GM12878 (cell line): ENCODE measurements around the gene ELL2. TPM values are rescaled to one million over a fixed set of nuclear protein-coding genes. Genes with fewer than 3 reads are reported as not detected.
A peak's percentile ranks its signal among the peaks of the same experiment; 100 is the strongest.

Experiments used
- ATAC-seq: fragments of 200-7000 bp; cut with Tn5 transposase; 3 replicates; pipeline ENCODE4 v1.9.1; 2020; ENCODE audit warnings: mild to moderate bottlenecking, moderate library complexity
- BruUV-seq: library from RNA; stranded (reverse); fragments of 400-500 nt; replicated peaks from 2 replicates; lab custom pipeline; 2021; lab: Mats Ljungman, UMichigan
- CTCF ChIA-PET: fragments of 300-600 bp; sonication (Branson Sonifier 250); formaldehyde crosslinking; extraction: SDS; loops from one replicate; lab custom pipeline; 2021; ENCODE audit warnings: inconsistent platforms; lab: Yijun Ruan, JAX
- POLR2A ChIA-PET: fragments of 350-600 bp; formaldehyde crosslinking; extraction: SDS; loops from one replicate; lab custom pipeline; 2021; ENCODE audit warnings: inconsistent platforms; lab: Charles Lee
- RAD21 ChIA-PET: fragments of 300-600 bp; sonication (Branson Sonifier 250); formaldehyde crosslinking; loops from one replicate; lab custom pipeline; 2023; ENCODE audit warnings: antibody characterized with exemption; ENCODE audit not compliant: unreplicated experiment; lab: Charles Lee
- SMC1A ChIA-PET: fragments of 300-600 bp; sonication (Branson Sonifier 250); formaldehyde crosslinking; loops from one replicate; lab custom pipeline; 2023; ENCODE audit not compliant: unreplicated experiment, uncharacterized antibody; lab: Charles Lee
- DNase-seq: peaks from one replicate; pipeline ENCODE4 v3.0.0-alpha.2; 2011; ENCODE audit warnings: low read depth, low spot score
- FAIRE-seq: peaks from 3 replicates; lab custom pipeline; 2011; peaks lifted over from hg19 to GRCh38; lab: Jason Lieb, UNC
- H2AFZ ChIP-seq: 2 replicates; pipeline ENCODE4 v1.6.0; 2011; ENCODE audit warnings: low read depth, low read length, control low read depth; ENCODE audit not compliant: control insufficient read depth
- H3K27ac ChIP-seq: 2 replicates; pipeline ENCODE4 v1.5.1; 2011; ENCODE audit warnings: control low read depth; ENCODE audit not compliant: control insufficient read depth, insufficient read depth
- H3K27me3 ChIP-seq, 2 experiments: replicated peaks in 1 of 2; 2 replicates each; pipeline versions ENCODE4 v1.6.0 to v1.6.1; 2011; ENCODE audit warnings: low read length in 1 of 2; ENCODE audit not compliant: control insufficient read depth in 2 of 2, insufficient read depth in 2 of 2
- H3K36me3 ChIP-seq, 2 experiments: 2 replicates each; pipeline ENCODE4 v1.5.1; 2011; ENCODE audit warnings: low read length in 1 of 2; ENCODE audit not compliant: control insufficient read depth in 2 of 2, insufficient read depth in 2 of 2
- H3K4me1 ChIP-seq: 2 replicates; pipeline ENCODE4 v1.6.1; 2011; ENCODE audit warnings: mild to moderate bottlenecking, low read length, moderate library complexity, mixed read lengths; ENCODE audit not compliant: control insufficient read depth, insufficient read depth
- H3K4me2 ChIP-seq: 2 replicates; pipeline ENCODE4 v1.6.0; 2011; ENCODE audit warnings: control low read depth; ENCODE audit not compliant: control insufficient read depth, insufficient read depth
- H3K4me3 ChIP-seq: fragments of 200-600 bp; sonication (generic); 2 replicates; pipeline ENCODE4 v1.5.1; 2016
- H3K79me2 ChIP-seq: 2 replicates; pipeline ENCODE4 v1.6.0; 2011; ENCODE audit warnings: low read length; ENCODE audit not compliant: control insufficient read depth, insufficient read depth
- H3K9ac ChIP-seq: 2 replicates; pipeline ENCODE4 v1.8.0; 2011; ENCODE audit warnings: low read length, control low read depth, mixed read lengths; ENCODE audit not compliant: control insufficient read depth, insufficient read depth
- H3K9me3 ChIP-seq: replicated peaks from 3 replicates; pipeline ENCODE4 v1.5.1; 2011; ENCODE audit warnings: mild to moderate bottlenecking, low read length; ENCODE audit not compliant: control insufficient read depth, insufficient read depth
- H4K20me1 ChIP-seq: 2 replicates; pipeline ENCODE4 v1.6.0; 2011; ENCODE audit not compliant: control insufficient read depth, insufficient read depth
- BCL11A ChIP-seq: IDR thresholded peaks from 2 replicates; pipeline ENCODE4 v1.6.1; 2011; ENCODE audit warnings: low read depth, low read length
- IKZF1 ChIP-seq: fragments of 450-650 bp; conservative IDR thresholded peaks from 2 replicates; pipeline ENCODE4 v1.6.1; 2017; ENCODE audit warnings: antibody characterized with exemption, mild to moderate bottlenecking
- IKZF2 ChIP-seq, 2 experiments: fragments of 450-650 bp; IDR thresholded peaks; 2 replicates each; pipeline ENCODE4 v1.6.1; 2017; ENCODE audit warnings: mild to moderate bottlenecking in 2 of 2, moderate library complexity in 2 of 2
- MEF2B ChIP-seq: fragments of 450-650 bp; IDR thresholded peaks from 2 replicates; pipeline ENCODE4 v1.6.1; 2018; ENCODE audit warnings: mild to moderate bottlenecking, moderate library complexity; ENCODE audit not compliant: partially characterized antibody, poor library complexity, severe bottlenecking
- MTA2 ChIP-seq: fragments of 450-650 bp; IDR thresholded peaks from 2 replicates; pipeline ENCODE4 v1.6.1; 2016; ENCODE audit warnings: low read depth, mild to moderate bottlenecking, moderate library complexity
- WGBS: methylation state at CpG from one replicate; pipeline ENCODE4 v1.1.6; 2016; ENCODE audit warnings: low lambda C conversion rate; ENCODE audit not compliant: insufficient replicate concordance, insufficient coverage; ENCODE audit errors: missing lambda C conversion rate; 5-methylcytosine and 5-hydroxymethylcytosine counted together
- in situ Hi-C: fragments of 300-500 bp; cut with MboI; formaldehyde crosslinking; loops from 9 replicates; pipeline ENCODE4 v1.14.3; 2018; ENCODE audit warnings: mixed read lengths
- intact Hi-C: fragments of 100-400 bp; cut with micrococcal nuclease; formaldehyde crosslinking; loops from one replicate; pipeline ENCODE4 v1.14.2; 2022; ENCODE audit not compliant: unreplicated experiment
- polyA plus RNA-seq, 11 experiments: library from polyadenylated mRNA; depleted of rRNA in 4 of 11; unstranded in 6 of 11; stranded (reverse) in 5 of 11; fragments of >200 nt; fragmentation: Nextera tagmentation in 4 of 11; fragmentation: Illumina TruSeq in 1 of 11; extraction: Ambion mirVana in 4 of 11; extraction: Trizol in 1 of 11; gene quantifications; 1 replicate in 1 of 11; 2 replicates in 10 of 11; pipeline versions ENCODE4 v1.2.1 to v1.2.3, GENCODE V29; 2011 to 2016; ENCODE audit warnings: inconsistent platforms in 2 of 11, missing spikeins in 2 of 11, low read depth in 1 of 11
- total RNA-seq, 4 experiments: library from RNA; depleted of rRNA in 3 of 4; stranded (reverse); fragments of >200 nt in 3 of 4; fragmentation: Illumina TruSeq in 1 of 4; extraction: Trizol in 1 of 4; gene quantifications; 2 replicates each; pipeline versions ENCODE4 v1.2.1 to v1.2.3, GENCODE V29; 2013 to 2021
- TF ChIP-seq, protein P1 (sequence below): fragments of 450-650 bp; formaldehyde crosslinking; IDR thresholded peaks from 2 replicates; pipeline ENCODE4 v1.4.0; 2022; ENCODE audit warnings: mild to moderate bottlenecking, moderate library complexity

ELL2 gene
- total and polyA plus RNA-seq, 10 of the 15 experiments (the other 5 are each of a cell fraction or from before 2014, with no cell fraction given) = 24.2 to 91.4 (median 57.4) TPM

DNA sequence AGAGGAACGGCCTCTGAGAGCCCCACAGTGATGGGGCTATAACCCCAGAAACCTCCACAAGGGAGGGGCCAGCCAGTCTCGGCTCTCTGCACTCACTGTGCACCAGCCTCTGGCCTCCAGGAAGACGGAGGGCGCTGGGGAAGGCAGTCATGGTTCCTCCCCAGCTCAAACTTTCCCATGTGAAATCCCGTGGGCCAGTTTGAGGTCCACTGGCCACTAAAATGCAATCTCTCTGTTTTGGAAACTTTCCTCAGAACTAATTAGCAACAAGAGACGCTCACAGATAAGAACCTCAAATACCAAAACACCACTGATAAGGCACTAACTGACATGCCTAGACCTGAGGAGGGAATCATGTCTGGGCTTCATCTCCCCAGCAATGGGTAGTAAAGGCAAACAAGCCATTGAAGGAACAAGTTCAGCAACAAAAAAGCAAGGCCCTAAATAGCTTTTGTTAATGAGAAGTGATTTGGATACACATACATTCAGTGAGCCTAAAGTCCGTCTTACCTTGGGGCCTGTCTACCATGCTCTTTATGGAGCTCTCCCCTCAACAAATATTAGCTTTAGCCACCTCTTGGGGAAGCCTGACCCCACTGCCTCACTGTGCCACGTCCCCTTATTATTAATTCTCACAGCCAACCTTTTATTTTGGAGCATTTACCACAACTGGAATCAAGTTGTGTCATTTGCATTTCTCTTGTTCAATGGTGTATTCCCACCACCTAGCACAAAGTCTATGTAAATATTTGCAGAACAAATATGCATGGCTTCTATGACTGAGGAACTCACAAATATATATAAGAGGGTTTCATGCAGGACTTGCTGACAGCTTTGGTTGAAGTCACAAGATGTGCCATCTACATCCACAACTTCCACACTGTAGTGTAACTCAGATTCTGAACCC is 83.0 kb downstream of the ELL2 start:
- RAD21 ChIA-PET = interaction anchor here (0.6 to 2.8 kb wide), 12 partner anchors 9 to 95 kb away, joined by 3 to 16 read pairs (median 4); partner anchors contain the start of gene ELL2
- no TSS peak for BruUV-seq
- no peak overlapping the region for H3K9ac ChIP-seq
- FAIRE-seq (no peak), DNase-seq (peak; percentile 39), ATAC-seq (peak; percentile 87)
- no peak overlapping the region for H3K27ac ChIP-seq
- no peaks in the 10 kb centered on the region for H3K79me2 ChIP-seq
- CTCF ChIA-PET = interaction anchor here (0.5 to 3.2 kb wide), 12 partner anchors 8 to 457 kb away, joined by 3 to 23 read pairs (median 4); partner anchors contain the start of gene GLRX
- no peaks in the 10 kb centered on the region; the same call in 2 of the 3 replicates for H3K9me3 ChIP-seq
- in situ Hi-C loops (no loop called here), intact Hi-C loops (no loop called here)
- no peaks in the 10 kb centered on the region for H4K20me1 ChIP-seq
- no peak overlapping the region for H3K4me3 ChIP-seq
- H3K27me3 ChIP-seq = no peaks in the 10 kb centered on the region; a peak in 1 of 4 replicates
- 24% methylated on average over 8 of the region's 8 CpGs for WGBS
- peak overlapping the region; percentile 44; the same call in 1 of the 2 replicates for H3K4me2 ChIP-seq
- POLR2A ChIA-PET = interaction anchor here (0.5 to 4.2 kb wide), 7 partner anchors 8 to 81 kb away, joined by 3 to 16 read pairs (median 3); no protein-coding TSS in a partner anchor
- peaks cover 3% of the 10 kb centered on the region; the same call in 1 of the 2 replicates for H3K4me1 ChIP-seq
- TF ChIP-seq IKZF2 (IDR thresholded peaks at IDR 0.05) = peak; percentile 27 to 36; a peak in 2 of 4 replicates
- peak; percentile 41; the same call in 1 of the 2 replicates for TF ChIP-seq IKZF1
- TF ChIP-seq MTA2 = peak; percentile 72
- TF ChIP-seq BCL11A = peak; percentile 17; the same call in 1 of the 2 replicates
- TF ChIP-seq MEF2B = peak; percentile 43
- TF ChIP-seq, protein P1, sequence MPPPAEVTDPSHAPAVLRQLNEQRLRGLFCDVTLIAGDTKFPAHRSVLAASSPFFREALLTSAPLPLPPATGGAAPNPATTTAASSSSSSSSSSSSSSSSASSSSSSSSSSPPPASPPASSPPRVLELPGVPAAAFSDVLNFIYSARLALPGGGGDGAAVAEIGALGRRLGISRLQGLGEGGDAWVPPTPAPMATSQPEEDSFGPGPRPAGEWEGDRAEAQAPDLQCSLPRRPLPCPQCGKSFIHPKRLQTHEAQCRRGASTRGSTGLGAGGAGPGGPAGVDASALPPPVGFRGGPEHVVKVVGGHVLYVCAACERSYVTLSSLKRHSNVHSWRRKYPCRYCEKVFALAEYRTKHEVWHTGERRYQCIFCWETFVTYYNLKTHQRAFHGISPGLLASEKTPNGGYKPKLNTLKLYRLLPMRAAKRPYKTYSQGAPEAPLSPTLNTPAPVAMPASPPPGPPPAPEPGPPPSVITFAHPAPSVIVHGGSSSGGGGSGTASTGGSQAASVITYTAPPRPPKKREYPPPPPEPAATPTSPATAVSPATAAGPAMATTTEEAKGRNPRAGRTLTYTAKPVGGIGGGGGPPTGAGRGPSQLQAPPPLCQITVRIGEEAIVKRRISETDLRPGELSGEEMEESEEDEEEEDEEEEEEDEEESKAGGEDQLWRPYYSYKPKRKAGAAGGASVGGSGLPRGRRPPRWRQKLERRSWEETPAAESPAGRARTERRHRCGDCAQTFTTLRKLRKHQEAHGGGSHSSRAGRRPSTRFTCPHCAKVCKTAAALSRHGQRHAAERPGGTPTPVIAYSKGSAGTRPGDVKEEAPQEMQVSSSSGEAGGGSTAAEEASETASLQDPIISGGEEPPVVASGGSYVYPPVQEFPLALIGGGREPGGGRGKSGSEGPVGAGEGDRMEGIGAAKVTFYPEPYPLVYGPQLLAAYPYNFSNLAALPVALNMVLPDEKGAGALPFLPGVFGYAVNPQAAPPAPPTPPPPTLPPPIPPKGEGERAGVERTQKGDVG = no peak
- peak overlapping the region; percentile 0 for H2AFZ ChIP-seq
- no peaks in the 10 kb centered on the region for H3K36me3 ChIP-seq
- SMC1A ChIA-PET = interaction anchor here (0.7 to 4.5 kb wide), 13 partner anchors 9 to 161 kb away, joined by 3 to 29 read pairs (median 4); no protein-coding TSS in a partner anchor
